Stimulated activated CD4-positive, alpha-beta T cell treated with anti-CD3 and anti-CD28 coated beads, Interleukin-15, amount 100 ng/mL, for 24 hours (primary cell): ENCODE data around the gene PIGZ.

Experiments used
- DNase-seq: peaks from one replicate; pipeline ENCODE4 v3.0.0-alpha.2; 2020

The PIGZ gene

GRCh38 chr3:197001972-197002700, 33.5 kb upstream of the PIGZ start:
- no peak for DNase-seq

GRCh38 chr3:197001106-197001971, 32.7 kb upstream of the PIGZ start:
- DNase-seq: no peak

GRCh38 chr3:197000211-197000610, 31.6 kb upstream of the PIGZ start:
- no peak for DNase-seq

GRCh38 chr3:196998966-196999760, 30.5 kb upstream of the PIGZ start:
- no peak for DNase-seq

GRCh38 chr3:196997311-196997710, 28.7 kb upstream of the PIGZ start:
- DNase-seq: no peak

GRCh38 chr3:196996454-196997265, 28.0 kb upstream of the PIGZ start:
- no peak for DNase-seq

- no peak for DNase-seq
Measured at GRCh38 chr3:196995646-196996355, 27.2 kb upstream of the PIGZ start.

- no peak for DNase-seq
Measured at GRCh38 chr3:196995027-196995426, 26.4 kb upstream of the PIGZ start.

- DNase-seq: no peak
Measured at GRCh38 chr3:196994056-196994455, 25.4 kb upstream of the PIGZ start.

- DNase-seq: no peak
Measured at GRCh38 chr3:196992461-196993065, 23.9 kb upstream of the PIGZ start.

- DNase-seq: no peak
Measured at GRCh38 chr3:196991581-196992460, 23.2 kb upstream of the PIGZ start.

- DNase-seq: no peak
Measured at GRCh38 chr3:196990601-196991007, 22.0 kb upstream of the PIGZ start.

GRCh38 chr3:196989721-196990262, 21.2 kb upstream of the PIGZ start:
- DNase-seq: no peak

GRCh38 chr3:196988241-196989029, 19.8 kb upstream of the PIGZ start:
- no peak for DNase-seq

GRCh38 chr3:196987022-196987421, 18.4 kb upstream of the PIGZ start:
- DNase-seq: no peak

GRCh38 chr3:196985954-196986885, 17.6 kb upstream of the PIGZ start:
- no peak for DNase-seq

- no peak for DNase-seq
Measured at GRCh38 chr3:196985298-196985697, 16.7 kb upstream of the PIGZ start.

GRCh38 chr3:196983186-196983585, 14.6 kb upstream of the PIGZ start:
- DNase-seq: no peak
